Suprapubic skin (tissue), 3 donors: Measurements from ENCODE around the gene ZNF665.

Experiments used
- EP300 ChIP-seq: sonication (generic); formaldehyde crosslinking; IDR thresholded peaks from one replicate; pipeline ENCODE4 v1.6.1; 2017; ENCODE audit warnings: antibody characterized with exemption
- TF ChIP-seq, protein P1 (sequence below), 2 donors: fragments of 200-600 bp in 1 of 2; fragments of 450-650 bp in 1 of 2; sonication (generic) in 1 of 2; IDR thresholded peaks; one replicate each; pipeline ENCODE4 v1.5.1; 2016 to 2019; ENCODE audit warnings: antibody characterized with exemption in 2 of 2, mild to moderate bottlenecking in 1 of 2, moderate library complexity in 1 of 2

DNA sequence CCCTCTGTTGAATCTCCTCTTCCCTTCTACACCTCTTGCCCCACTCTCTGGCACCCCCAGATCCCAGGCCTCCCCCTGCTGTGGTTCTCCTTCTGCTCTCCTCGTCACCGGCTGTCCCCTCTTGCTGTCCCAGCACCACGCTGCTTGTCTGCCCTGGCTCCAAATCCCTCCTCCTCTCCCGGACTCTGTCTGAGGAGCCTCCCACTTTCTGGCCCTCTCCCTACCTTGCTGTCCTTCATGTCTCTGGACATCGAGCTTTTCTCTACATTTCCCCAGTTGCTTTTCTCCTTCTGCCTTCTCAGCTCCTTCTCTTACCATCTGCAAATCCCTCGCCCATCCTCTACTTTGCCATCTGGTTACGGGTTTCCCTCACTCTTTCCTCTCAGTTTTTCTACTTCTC, 35.5 kb downstream of the ZNF665 start:
- no peak for TF ChIP-seq EP300
- TF ChIP-seq, protein P1, sequence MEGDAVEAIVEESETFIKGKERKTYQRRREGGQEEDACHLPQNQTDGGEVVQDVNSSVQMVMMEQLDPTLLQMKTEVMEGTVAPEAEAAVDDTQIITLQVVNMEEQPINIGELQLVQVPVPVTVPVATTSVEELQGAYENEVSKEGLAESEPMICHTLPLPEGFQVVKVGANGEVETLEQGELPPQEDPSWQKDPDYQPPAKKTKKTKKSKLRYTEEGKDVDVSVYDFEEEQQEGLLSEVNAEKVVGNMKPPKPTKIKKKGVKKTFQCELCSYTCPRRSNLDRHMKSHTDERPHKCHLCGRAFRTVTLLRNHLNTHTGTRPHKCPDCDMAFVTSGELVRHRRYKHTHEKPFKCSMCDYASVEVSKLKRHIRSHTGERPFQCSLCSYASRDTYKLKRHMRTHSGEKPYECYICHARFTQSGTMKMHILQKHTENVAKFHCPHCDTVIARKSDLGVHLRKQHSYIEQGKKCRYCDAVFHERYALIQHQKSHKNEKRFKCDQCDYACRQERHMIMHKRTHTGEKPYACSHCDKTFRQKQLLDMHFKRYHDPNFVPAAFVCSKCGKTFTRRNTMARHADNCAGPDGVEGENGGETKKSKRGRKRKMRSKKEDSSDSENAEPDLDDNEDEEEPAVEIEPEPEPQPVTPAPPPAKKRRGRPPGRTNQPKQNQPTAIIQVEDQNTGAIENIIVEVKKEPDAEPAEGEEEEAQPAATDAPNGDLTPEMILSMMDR (IDR thresholded peaks at IDR 0.05) = no peak
